ENCODE data around the gene CAB39L. TPM values are rescaled to one million over a fixed set of nuclear protein-coding genes. Genes with fewer than 3 reads are reported as not detected.

Gene CAB39L
- total RNA-seq, 4 donors from 2014 or later = 75.4 to 119 (median 81.8) TPM

- DNase-seq (ENCODE audit: extremely low spot score) = no peak
- peaks cover 0 to 17% (median 4%) of the 10 kb centered on the region in 4 donors for H3K4me1 ChIP-seq
- H3K27me3 ChIP-seq = no peaks in the 10 kb centered on the region
- intact Hi-C loops (cut with DNase I) = no loop called here
- 66% methylated on average over 5 of the region's 5 CpGs for WGBS
- no peaks in the 10 kb centered on the region for H3K9me3 ChIP-seq
- H3K27ac ChIP-seq (replicated peaks in 1 of 4) = no peak overlapping the region
- no peak overlapping the region for H3K4me3 ChIP-seq
- no peaks in the 10 kb centered on the region for H3K36me3 ChIP-seq
- TF ChIP-seq EP300 (IDR thresholded peaks at IDR 0.05) = no peak
Observed at GRCh38 chr13:49388091-49388635, 55.7 kb downstream of the CAB39L start.

DNA sequence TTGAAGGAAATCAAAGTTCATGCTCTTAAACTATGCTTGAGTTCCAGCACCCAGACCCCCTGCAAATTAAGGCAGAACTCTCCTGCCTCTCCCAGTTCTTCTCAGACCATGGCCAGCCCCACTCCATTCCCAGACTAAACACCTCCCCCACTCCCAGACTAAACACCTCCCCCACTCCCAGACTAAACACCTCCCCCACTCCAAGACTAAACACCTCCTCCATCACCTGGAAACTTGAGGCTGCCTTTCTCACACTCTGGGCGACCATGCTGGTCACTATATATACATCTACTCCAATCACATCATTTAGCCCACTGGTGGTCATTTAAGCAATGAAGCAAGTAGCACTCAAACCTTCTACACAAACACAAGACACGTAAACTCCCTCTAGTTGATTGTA lies 57.2 kb downstream of the CAB39L start:
- Histone ChIP-seq H3K27me3 (no peaks in the 10 kb centered on the region), H3K9me3 (no peaks in the 10 kb centered on the region), H3K4me3 (no peak overlapping the region), H3K4me1 (peaks cover 0 to 17% (median 3%) of the 10 kb centered on the region in 4 donors), H3K27ac (replicated peaks in 1 of 4) (no peak overlapping the region), H3K36me3 (peaks cover 0 to 4% (median under 1%) of the 10 kb centered on the region in 4 donors)
- 88% methylated on average over 2 of the region's 2 CpGs for WGBS
- no peak for DNase-seq (ENCODE audit: extremely low spot score)
- intact Hi-C loops (cut with DNase I) = no loop called here
- TF ChIP-seq POLR2A (IDR thresholded peaks at IDR 0.05; ENCODE audit: low read depth) = no peak

DNA sequence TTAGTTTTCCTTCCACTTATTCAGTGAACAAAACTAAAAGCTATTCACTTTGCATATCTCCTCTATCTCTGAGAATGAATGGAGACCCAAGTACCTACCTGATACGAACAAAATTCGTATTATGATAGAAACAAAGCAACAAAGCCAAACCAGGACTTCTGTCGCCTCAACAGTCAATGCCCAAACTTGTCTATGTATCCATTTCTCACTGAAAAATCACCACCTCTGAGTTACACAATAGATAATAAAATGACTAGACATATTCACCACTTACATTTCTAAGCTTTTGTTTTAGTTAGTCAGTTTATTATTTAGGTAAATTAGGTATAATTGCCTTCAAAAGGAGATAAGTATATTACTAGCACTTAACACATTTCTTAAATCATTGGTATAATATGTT lies 67.7 kb downstream of the CAB39L start:
- H3K36me3 ChIP-seq = peaks cover 0 to 20% (median 11%) of the 10 kb centered on the region in 4 donors
- H3K27ac ChIP-seq (replicated peaks in 1 of 4) = no peak overlapping the region
- no peak for DNase-seq (ENCODE audit: extremely low spot score)
- H3K27me3 ChIP-seq = no peaks in the 10 kb centered on the region
- H3K4me3 ChIP-seq = no peak overlapping the region
- peaks cover 6 to 46% (median 35%) of the 10 kb centered on the region in 4 donors for H3K4me1 ChIP-seq
- 78% methylated on average over 3 of the region's 3 CpGs for WGBS
- intact Hi-C loops (cut with DNase I) = no loop called here
- TF ChIP-seq POLR2A (IDR thresholded peaks at IDR 0.05; ENCODE audit: low read depth) (no peak), POLR2AphosphoS5 (IDR thresholded peaks at IDR 0.05) (no peak), CTCF (IDR thresholded peaks at IDR 0.05) (no peak), EP300 (IDR thresholded peaks at IDR 0.05) (no peak)
- H3K9me3 ChIP-seq = no peaks in the 10 kb centered on the region

- peaks cover 6 to 55% (median 47%) of the 10 kb centered on the region in 4 donors for H3K4me1 ChIP-seq
- intact Hi-C loops (cut with DNase I) = no loop called here
- no peak for TF ChIP-seq CTCF (IDR thresholded peaks at IDR 0.05)
- no peak for TF ChIP-seq POLR2AphosphoS5 (IDR thresholded peaks at IDR 0.05)
- no peak for TF ChIP-seq EP300 (IDR thresholded peaks at IDR 0.05)
- TF ChIP-seq POLR2A (IDR thresholded peaks at IDR 0.05; ENCODE audit: low read depth) = no peak
Observed at GRCh38 chr13:49374585-49375290, 69.1 kb downstream of the CAB39L start.

DNA sequence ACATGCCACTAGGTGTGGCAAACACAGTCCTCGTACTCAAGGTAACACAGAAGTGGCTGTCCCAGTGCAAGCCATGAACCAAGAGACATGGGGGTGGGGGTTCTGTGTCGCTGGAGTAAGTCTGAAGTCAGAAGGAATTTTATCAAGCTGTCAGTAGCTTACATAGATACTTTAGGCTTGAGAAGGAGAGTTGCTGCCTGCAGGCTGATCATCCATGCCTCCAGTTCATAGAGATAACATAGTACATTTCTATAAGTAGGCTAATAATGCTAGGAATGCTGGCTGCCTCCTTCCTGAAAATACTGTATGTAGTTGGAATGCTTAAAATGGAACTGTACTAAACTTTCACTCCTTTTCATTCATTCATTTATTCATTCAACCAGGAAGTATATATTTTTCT lies 70.1 kb downstream of the CAB39L start:
- intact Hi-C loops (cut with DNase I) = no loop called here

More at GRCh38 chr13:49374585-49375290, 69.1 kb downstream of the CAB39L start:
- H3K36me3 ChIP-seq = peaks cover 0 to 17% (median 10%) of the 10 kb centered on the region in 4 donors
- no peak overlapping the region for H3K4me3 ChIP-seq
- H3K9me3 ChIP-seq = no peaks in the 10 kb centered on the region
- no peak for DNase-seq (ENCODE audit: extremely low spot score)
- peak overlapping the region in 1 of 4 donors; percentile 15 for H3K27ac ChIP-seq (replicated peaks in 1 of 4)
- H3K27me3 ChIP-seq = no peaks in the 10 kb centered on the region
- WGBS = 69% methylated on average over 4 of the region's 4 CpGs

More for the DNA sequence above, 70.1 kb downstream of the CAB39L start:
- 69% methylated on average over 2 of the region's 2 CpGs for WGBS
- H3K4me1 ChIP-seq = peaks cover 6 to 61% (median 56%) of the 10 kb centered on the region in 4 donors
- peaks cover 0 to 17% (median 10%) of the 10 kb centered on the region in 4 donors for H3K36me3 ChIP-seq
- TF ChIP-seq EP300 (IDR thresholded peaks at IDR 0.05) = no peak
- no peak for TF ChIP-seq POLR2AphosphoS5 (IDR thresholded peaks at IDR 0.05)
- no peak for TF ChIP-seq CTCF (IDR thresholded peaks at IDR 0.05)
- no peak for TF ChIP-seq POLR2A (IDR thresholded peaks at IDR 0.05; ENCODE audit: low read depth)
- H3K27me3 ChIP-seq = no peaks in the 10 kb centered on the region
- H3K27ac ChIP-seq (replicated peaks in 1 of 4) = peak overlapping the region in 2 of 4 donors; percentile 3 to 42
- no peak for DNase-seq (ENCODE audit: extremely low spot score)
- no peak overlapping the region for H3K4me3 ChIP-seq
- H3K9me3 ChIP-seq = no peaks in the 10 kb centered on the region
